GM12872 (cell line): Measurements from ENCODE around the gene ASXL2.

Experiments used
- CTCF ChIP-seq: IDR thresholded peaks from 3 replicates; pipeline ENCODE4 v1.5.1; 2011; ENCODE audit warnings: low read depth, mild to moderate bottlenecking, low read length, moderate library complexity; ENCODE audit not compliant: insufficient read depth

ASXL2 gene

DNA sequence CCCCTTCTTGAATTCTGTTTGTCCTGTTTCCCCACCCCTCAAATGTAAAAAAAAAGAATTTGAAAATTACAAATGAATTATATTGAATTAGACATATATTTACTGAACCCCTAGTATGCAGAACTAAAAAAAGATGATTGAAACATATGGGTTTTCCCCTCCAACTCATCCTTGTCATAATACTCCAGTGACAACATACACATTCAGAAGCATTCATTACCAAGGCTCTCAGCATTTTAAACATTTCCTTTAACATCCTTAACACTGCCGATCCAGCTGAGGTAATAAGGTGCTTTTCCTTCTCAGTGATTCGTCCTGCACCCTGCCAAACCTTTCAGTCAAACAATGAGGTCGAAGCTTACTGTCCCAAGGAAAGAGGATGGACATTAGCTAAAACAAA, 151.8 kb downstream of the ASXL2 start:
- no peak for TF ChIP-seq CTCF

- no peak for TF ChIP-seq CTCF
These were observed 152.4 kb downstream of the ASXL2 start for GRCh38 chr2:25725877-25726276.

- no peak for TF ChIP-seq CTCF
These were observed 153.5 kb downstream of the ASXL2 start for GRCh38 chr2:25724756-25725155.

- TF ChIP-seq CTCF: no peak
These were observed 156.1 kb downstream of the ASXL2 start for GRCh38 chr2:25722224-25722623.

DNA sequence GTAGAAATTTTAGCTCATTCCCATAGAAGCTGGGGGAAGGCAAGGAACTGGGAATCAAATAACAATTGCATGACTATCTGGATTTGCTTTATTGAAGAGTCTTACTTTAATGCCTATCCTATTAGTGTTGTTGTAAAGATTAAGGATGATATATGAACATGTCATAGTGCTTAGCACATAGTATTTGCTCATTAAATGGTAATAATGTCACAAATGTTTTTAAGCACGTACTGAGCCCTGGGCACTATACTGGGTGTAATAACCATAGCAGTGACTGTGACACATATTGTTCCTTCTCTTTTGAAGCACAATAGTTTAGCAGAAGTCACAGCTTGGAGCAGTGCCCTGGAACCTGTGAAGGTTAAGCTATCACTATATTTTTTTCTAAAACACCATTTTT, 157.7 kb downstream of the ASXL2 start:
- no peak for TF ChIP-seq CTCF

GRCh38 chr2:25714740-25715139, 163.5 kb downstream of the ASXL2 start:
- no peak for TF ChIP-seq CTCF

- TF ChIP-seq CTCF: no peak
These were observed 165.8 kb downstream of the ASXL2 start for GRCh38 chr2:25712455-25712854.

DNA sequence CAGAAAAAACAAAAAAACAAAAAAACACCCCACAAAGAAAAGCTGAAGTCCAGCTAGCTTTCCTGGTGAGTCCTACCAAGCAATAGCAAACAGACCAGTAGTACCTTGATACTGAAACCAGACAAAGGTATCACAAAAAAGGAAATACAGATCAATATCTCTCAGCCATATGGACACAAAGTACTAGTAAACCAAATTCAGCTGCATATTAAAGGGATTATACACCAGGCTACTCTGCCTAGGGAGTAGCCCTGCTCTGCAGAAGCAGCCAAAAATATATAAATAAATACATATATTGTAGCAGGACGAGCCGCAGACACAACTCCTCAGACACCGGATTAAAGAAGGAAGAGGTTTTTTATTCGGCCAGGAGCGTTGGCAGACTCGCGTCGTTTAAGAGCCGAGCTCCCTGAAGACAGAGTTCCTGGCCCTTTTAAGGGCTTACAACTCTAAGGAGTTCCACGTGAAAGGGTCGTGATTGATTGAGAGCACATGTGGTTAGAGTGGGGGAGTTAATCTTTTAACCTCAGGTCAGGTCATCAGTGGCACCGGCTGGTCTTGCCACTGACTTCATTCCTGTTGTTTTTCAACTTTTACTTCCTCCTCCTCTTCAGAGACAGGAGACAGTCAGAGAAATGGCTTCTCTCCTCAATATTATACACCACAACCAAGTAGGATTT, 166.5 kb downstream of the ASXL2 start:
- no peak for TF ChIP-seq CTCF
